IPS DF 4.7 (cell line): ENCODE results near the gene CILP.
"Not testable (repeated sequence)": the region's sequence is repeated elsewhere in the genome, so short reads cannot be mapped to it uniquely, and the experiment has no call there.

Source experiments
- DNase-seq: peaks from one replicate; pipeline ENCODE4 v3.0.0-alpha.2; 2013; ENCODE audit warnings: low spot score; ENCODE audit errors: extremely low read depth

The CILP gene

GRCh38 chr15:65210770-65211481 is at the start of gene CILP:
Gene CILP, minus strand, starts transcription at chr15:65211473. Its CDS starts 1,718 bp downstream, at chr15:65209755.
- no peak for DNase-seq

- DNase-seq: no peak
Measured at GRCh38 chr15:65260968-65261367, 49.7 kb upstream of the CILP start.

- no peak for DNase-seq
Measured at GRCh38 chr15:65259367-65259797, 48.1 kb upstream of the CILP start.

- DNase-seq: no peak
Measured at GRCh38 chr15:65258375-65259262, 47.3 kb upstream of the CILP start.

- no peak for DNase-seq
Measured at GRCh38 chr15:65255486-65256140, 44.3 kb upstream of the CILP start.

- no peak for DNase-seq
Measured at GRCh38 chr15:65254758-65255157, 43.5 kb upstream of the CILP start.

- DNase-seq: no peak
Measured at GRCh38 chr15:65254356-65254755, 43.1 kb upstream of the CILP start.

- DNase-seq: no peak
Measured at GRCh38 chr15:65249641-65250040, 38.4 kb upstream of the CILP start.

GRCh38 chr15:65248511-65249255 is 37.4 kb upstream of the CILP start:
- DNase-seq: no peak

- no peak for DNase-seq
Measured at GRCh38 chr15:65246939-65247338, 35.7 kb upstream of the CILP start.

- no peak for DNase-seq
Measured at GRCh38 chr15:65246026-65246714, 34.9 kb upstream of the CILP start.

- DNase-seq: no peak
Measured at GRCh38 chr15:65245096-65245856, 34.0 kb upstream of the CILP start.

GRCh38 chr15:65244638-65245037 is 33.4 kb upstream of the CILP start:
- no peak for DNase-seq

GRCh38 chr15:65236443-65236842 is 25.2 kb upstream of the CILP start:
- not testable (repeated sequence) for DNase-seq

GRCh38 chr15:65233696-65234095 is 22.4 kb upstream of the CILP start:
- DNase-seq: no peak

GRCh38 chr15:65232520-65232919 is 21.2 kb upstream of the CILP start:
- no peak for DNase-seq

- DNase-seq: no peak
Measured at GRCh38 chr15:65231306-65231705, 20.0 kb upstream of the CILP start.

GRCh38 chr15:65226901-65227300 is 15.6 kb upstream of the CILP start:
- DNase-seq: not testable (repeated sequence)

GRCh38 chr15:65226221-65226620 is 14.9 kb upstream of the CILP start:
- DNase-seq: no peak

- DNase-seq: no peak
Measured at GRCh38 chr15:65223996-65224395, 12.7 kb upstream of the CILP start.
